ENCODE measurements around the gene NECTIN1. TPM values are rescaled to one million over a fixed set of nuclear protein-coding genes. Genes with fewer than 3 reads are reported as not detected.

The NECTIN1 gene
- total RNA-seq, 1 donor from 2014 or later: 36.7 TPM

GRCh38 chr11:119661226-119661625 lies 67.8 kb downstream of the NECTIN1 start:
- H3K36me3 Mint-ChIP-seq (ENCODE audit: low read depth): no peaks in the 10 kb centered on the region
- DNase-seq: no peak
- no peak overlapping the region for H3K27ac Mint-ChIP-seq
- no peak for ATAC-seq (ENCODE audit: low read depth)
- no peaks in the 10 kb centered on the region for H3K4me1 Mint-ChIP-seq
- ChIA-PET CTCF (no interaction called here), POLR2A (no interaction called here)
- no peaks in the 10 kb centered on the region for H3K9me3 Mint-ChIP-seq
- intact Hi-C loops (cut with micrococcal nuclease): no loop called here
- no peaks in the 10 kb centered on the region for H3K27me3 Mint-ChIP-seq
- no peak for TF ChIP-seq CTCF (IDR thresholded peaks at IDR 0.05)
- no peak overlapping the region for H3K4me3 Mint-ChIP-seq

- intact Hi-C loops (cut with micrococcal nuclease): no loop called here
- ChIA-PET POLR2A (no interaction called here), CTCF (no interaction called here)
- no peak overlapping the region for H3K27ac Mint-ChIP-seq
- TF ChIP-seq CTCF (IDR thresholded peaks at IDR 0.05): no peak
- no peaks in the 10 kb centered on the region for H3K4me1 Mint-ChIP-seq
- H3K4me3 Mint-ChIP-seq: no peak overlapping the region
- H3K27me3 Mint-ChIP-seq: peaks cover 5% of the 10 kb centered on the region
- H3K9me3 Mint-ChIP-seq: no peaks in the 10 kb centered on the region
- DNase-seq: no peak
- no peaks in the 10 kb centered on the region for H3K36me3 Mint-ChIP-seq (ENCODE audit: low read depth)
- ATAC-seq (ENCODE audit: low read depth): no peak
These were observed 68.9 kb downstream of the NECTIN1 start for GRCh38 chr11:119659971-119660723.

GRCh38 chr11:119652907-119653659 lies 75.9 kb downstream of the NECTIN1 start:
- Mint-ChIP-seq H3K4me1 (no peaks in the 10 kb centered on the region), H3K36me3 (ENCODE audit: low read depth) (no peaks in the 10 kb centered on the region), H3K4me3 (no peak overlapping the region), H3K27me3 (peaks cover 17% of the 10 kb centered on the region), H3K27ac (no peak overlapping the region), H3K9me3 (no peaks in the 10 kb centered on the region)
- no peak for ATAC-seq (ENCODE audit: low read depth)
- intact Hi-C loops (cut with micrococcal nuclease): no loop called here
- no peak for DNase-seq
- POLR2A ChIA-PET: no interaction called here
- CTCF ChIA-PET: no interaction called here
- TF ChIP-seq CTCF (IDR thresholded peaks at IDR 0.05): no peak

GRCh38 chr11:119651802-119652584 lies 77.0 kb downstream of the NECTIN1 start:
- CTCF ChIA-PET: no interaction called here
- intact Hi-C loops (cut with micrococcal nuclease): no loop called here
- H3K27ac Mint-ChIP-seq: no peak overlapping the region

More at GRCh38 chr11:119651802-119652584, 77.0 kb downstream of the NECTIN1 start:
- ATAC-seq (ENCODE audit: low read depth) (no peak), DNase-seq (no peak)
- Mint-ChIP-seq H3K27me3 (peaks cover 17% of the 10 kb centered on the region), H3K9me3 (no peaks in the 10 kb centered on the region), H3K36me3 (ENCODE audit: low read depth) (no peaks in the 10 kb centered on the region), H3K4me1 (no peaks in the 10 kb centered on the region), H3K4me3 (no peak overlapping the region)
- no peak for TF ChIP-seq CTCF (IDR thresholded peaks at IDR 0.05)
- POLR2A ChIA-PET: no interaction called here

Data from activated B cell treated with CpG ODN at 0.5 μM for 24 hours (primary cell).